Measurements from ENCODE around the gene MYRIP. TPM values are rescaled to one million over a fixed set of nuclear protein-coding genes. Genes with fewer than 3 reads are reported as not detected.

MYRIP gene
- total RNA-seq, 1 experiment from 2014 or later, result 0.44 TPM

DNA sequence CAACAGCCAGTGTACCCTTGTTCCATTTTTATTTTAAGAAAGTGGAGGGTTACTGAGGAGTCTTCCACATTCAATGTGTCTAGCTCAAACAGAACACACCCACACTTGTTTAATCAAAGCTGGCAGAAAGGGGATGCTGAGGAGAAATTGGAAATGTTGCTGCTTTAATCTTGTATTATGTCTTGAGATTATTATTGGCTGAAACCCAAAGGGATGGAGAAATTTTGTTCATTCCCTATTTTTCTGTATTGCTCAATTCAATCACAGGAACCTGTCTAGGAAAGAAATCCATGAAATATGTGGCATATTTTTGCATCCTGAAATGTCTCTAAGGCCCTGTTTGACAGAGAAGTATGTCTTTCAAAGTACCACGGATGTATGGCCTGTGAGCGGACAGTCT, 238.0 kb downstream of the MYRIP start:
- Histone ChIP-seq H3K9me2 (ENCODE audit: insufficient read depth) (no peaks in the 10 kb centered on the region), H3K4me2 (ENCODE audit: low read length) (no peak overlapping the region), H2AFZ (ENCODE audit: low read depth, low read length, poor library complexity, severe bottlenecking) (no peak overlapping the region), H3K27me3 (ENCODE audit: insufficient read depth, low read length) (peaks cover 5% of the 10 kb centered on the region; the same call in 1 of the 2 replicates), H3K4me3 (replicated peaks in 1 of 2; ENCODE audit: low read depth in 1 of 2, low read length in 2 of 2) (no peak overlapping the region), H3K27ac (ENCODE audit: low read depth, low read length) (no peak overlapping the region), H3K4me1 (ENCODE audit: control insufficient read depth in 1 of 2, insufficient read depth in 2 of 2, low read length in 2 of 2) (no peaks in the 10 kb centered on the region), H3K79me2 (ENCODE audit: insufficient read depth, low read length) (no peaks in the 10 kb centered on the region), H4K20me1 (ENCODE audit: insufficient read depth) (no peaks in the 10 kb centered on the region), H3K9me3 (ENCODE audit: control insufficient read depth in 1 of 2, insufficient read depth in 1 of 2, low read depth in 1 of 2, low read length in 2 of 2) (peaks cover 0 to 4% of the 10 kb centered on the region in 2 experiments; a peak in 1 of 4 replicates), H3K36me3 (ENCODE audit: control insufficient read depth in 1 of 2, insufficient read depth in 2 of 2, low read length in 2 of 2) (no peaks in the 10 kb centered on the region), H3K9ac (ENCODE audit: low read length) (no peak overlapping the region)
- ChIA-PET CTCF (no interaction called here), RAD21 (ENCODE audit: low non-redundant PET in 1 of 2, low total read pairs in 2 of 2, uncharacterized antibody in 2 of 2, unreplicated experiment in 2 of 2) (no interaction called here), POLR2A (no interaction called here)
- TF ChIP-seq SP1 (IDR thresholded peaks at IDR 0.05; ENCODE audit: low read depth), result no peak
- TF ChIP-seq POLR2AphosphoS5 (IDR thresholded peaks at IDR 0.05; ENCODE audit: low read depth, low read length), result no peak
- TF ChIP-seq, protein P1, sequence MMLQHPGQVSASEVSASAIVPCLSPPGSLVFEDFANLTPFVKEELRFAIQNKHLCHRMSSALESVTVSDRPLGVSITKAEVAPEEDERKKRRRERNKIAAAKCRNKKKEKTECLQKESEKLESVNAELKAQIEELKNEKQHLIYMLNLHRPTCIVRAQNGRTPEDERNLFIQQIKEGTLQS (IDR thresholded peaks at IDR 0.05), result no peak
- TF ChIP-seq JUND (IDR thresholded peaks at IDR 0.05), result no peak
- TF ChIP-seq EZH2phosphoT487 (IDR thresholded peaks at IDR 0.05; ENCODE audit: borderline replicate concordance), result no peak
- no peak for TF ChIP-seq ELF1 (IDR thresholded peaks at IDR 0.05; ENCODE audit: borderline replicate concordance, low read depth)
- no peak for TF ChIP-seq CBX3 (IDR thresholded peaks at IDR 0.05; ENCODE audit: low read depth)
- TF ChIP-seq POLR2A (IDR thresholded peaks at IDR 0.05; ENCODE audit: borderline replicate concordance, extremely low read depth, insufficient read depth, insufficient read length), result no peak
- no peak for TF ChIP-seq SIN3A (IDR thresholded peaks at IDR 0.05; ENCODE audit: low read depth)
- no peak for TF ChIP-seq TCF7L2 (IDR thresholded peaks at IDR 0.05; ENCODE audit: borderline replicate concordance, extremely low read depth, insufficient read depth, insufficient read length)
- TF ChIP-seq ZNF274 (IDR thresholded peaks at IDR 0.05; ENCODE audit: low read depth, low read length), result no peak
- no peak for TF ChIP-seq CEBPB (IDR thresholded peaks at IDR 0.05; ENCODE audit: low read depth)
- no peak for TF ChIP-seq EZH2 (IDR thresholded peaks at IDR 0.05)
- TF ChIP-seq SRF (IDR thresholded peaks at IDR 0.05; ENCODE audit: low read depth), result no peak
- TF ChIP-seq FOSL1 (IDR thresholded peaks at IDR 0.05; ENCODE audit: low read depth), result no peak
- TF ChIP-seq RAD21 (IDR thresholded peaks at IDR 0.05; ENCODE audit: low read depth), result no peak
- TF ChIP-seq, protein P2, sequence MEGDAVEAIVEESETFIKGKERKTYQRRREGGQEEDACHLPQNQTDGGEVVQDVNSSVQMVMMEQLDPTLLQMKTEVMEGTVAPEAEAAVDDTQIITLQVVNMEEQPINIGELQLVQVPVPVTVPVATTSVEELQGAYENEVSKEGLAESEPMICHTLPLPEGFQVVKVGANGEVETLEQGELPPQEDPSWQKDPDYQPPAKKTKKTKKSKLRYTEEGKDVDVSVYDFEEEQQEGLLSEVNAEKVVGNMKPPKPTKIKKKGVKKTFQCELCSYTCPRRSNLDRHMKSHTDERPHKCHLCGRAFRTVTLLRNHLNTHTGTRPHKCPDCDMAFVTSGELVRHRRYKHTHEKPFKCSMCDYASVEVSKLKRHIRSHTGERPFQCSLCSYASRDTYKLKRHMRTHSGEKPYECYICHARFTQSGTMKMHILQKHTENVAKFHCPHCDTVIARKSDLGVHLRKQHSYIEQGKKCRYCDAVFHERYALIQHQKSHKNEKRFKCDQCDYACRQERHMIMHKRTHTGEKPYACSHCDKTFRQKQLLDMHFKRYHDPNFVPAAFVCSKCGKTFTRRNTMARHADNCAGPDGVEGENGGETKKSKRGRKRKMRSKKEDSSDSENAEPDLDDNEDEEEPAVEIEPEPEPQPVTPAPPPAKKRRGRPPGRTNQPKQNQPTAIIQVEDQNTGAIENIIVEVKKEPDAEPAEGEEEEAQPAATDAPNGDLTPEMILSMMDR (IDR thresholded peaks at IDR 0.05 in 2 of 3, conservative IDR thresholded peaks at IDR 0.05 in 1 of 3; ENCODE audit: borderline replicate concordance in 1 of 3, insufficient read depth in 1 of 3, low read depth in 2 of 3, low read length in 2 of 3), result no peak
- no TSS peak for BruUV-seq (replicated peaks)
- intact Hi-C loops (cut with micrococcal nuclease), result no loop called here
- no peak for ATAC-seq
- no peak for DNase-seq (ENCODE audit: low read depth, low spot score)

All from HCT116 (cell line).